GM18867 (cell line): ENCODE measurements around the gene OSBPL6.

ENCODE experiments used
- ATAC-seq: cut with Tn5 transposase; IDR thresholded peaks from one replicate; pipeline ENCODE4 v1.9.1; 2021; ENCODE audit warnings: mild to moderate bottlenecking, moderate library complexity; ENCODE audit not compliant: unreplicated experiment

Gene OSBPL6

GRCh38 chr2:178237488-178238153, 43.3 kb downstream of the OSBPL6 start:
- ATAC-seq, result no peak

DNA sequence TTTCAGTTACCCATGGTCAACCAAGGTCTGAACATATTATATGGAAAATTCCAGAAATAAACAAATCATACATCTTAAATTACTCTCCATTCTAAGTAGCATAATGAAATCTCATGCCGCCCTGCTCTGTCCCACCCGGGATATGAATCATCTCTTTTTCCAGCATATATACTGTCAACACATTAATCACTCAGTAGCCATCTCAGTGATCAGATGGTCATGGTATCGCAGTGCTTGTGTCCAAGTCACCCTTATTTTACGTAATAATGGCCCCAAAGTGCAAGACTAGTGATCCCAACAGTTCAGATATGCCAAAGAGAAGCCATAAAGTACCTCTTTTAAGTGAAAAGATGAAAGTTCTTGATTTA, 43.8 kb downstream of the OSBPL6 start:
- ATAC-seq, result no peak

GRCh38 chr2:178238750-178239149, 44.4 kb downstream of the OSBPL6 start:
- no peak for ATAC-seq

DNA sequence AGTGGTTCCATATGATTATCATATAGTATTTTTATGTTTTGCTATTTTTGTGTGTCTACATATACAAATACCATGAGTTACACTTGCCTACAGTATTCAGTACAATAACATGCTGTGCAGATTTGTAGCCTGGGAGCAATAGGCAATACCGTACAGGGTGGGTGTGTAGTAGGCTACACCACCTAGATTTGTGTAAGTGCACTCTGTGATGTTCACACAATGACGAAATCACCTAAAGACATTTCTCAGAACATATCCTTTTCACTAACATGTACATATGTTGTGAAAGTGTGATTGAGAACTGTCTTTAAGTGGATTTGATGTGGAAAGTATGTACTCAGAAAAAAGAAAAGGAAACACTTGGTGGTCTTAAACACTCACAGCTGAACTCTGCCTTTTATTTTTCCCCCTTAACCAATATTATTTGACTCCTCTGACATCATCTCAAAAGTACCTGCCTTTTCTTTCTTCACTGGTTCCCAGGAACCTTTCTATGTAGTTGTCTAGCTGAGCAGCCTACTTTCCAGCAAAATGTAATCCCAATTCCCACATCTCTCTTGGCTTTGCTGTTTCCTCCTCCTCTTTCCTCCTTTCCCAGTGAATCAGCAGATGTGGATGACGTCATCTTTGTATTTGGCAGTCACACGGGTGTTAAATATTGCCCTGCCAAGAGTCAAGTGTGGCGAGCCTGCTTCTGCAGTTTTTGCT, 47.7 kb downstream of the OSBPL6 start:
- ATAC-seq, result no peak

GRCh38 chr2:178242552-178242883, 48.2 kb downstream of the OSBPL6 start:
- no peak for ATAC-seq

GRCh38 chr2:178243961-178244360, 49.6 kb downstream of the OSBPL6 start:
- no peak for ATAC-seq

DNA sequence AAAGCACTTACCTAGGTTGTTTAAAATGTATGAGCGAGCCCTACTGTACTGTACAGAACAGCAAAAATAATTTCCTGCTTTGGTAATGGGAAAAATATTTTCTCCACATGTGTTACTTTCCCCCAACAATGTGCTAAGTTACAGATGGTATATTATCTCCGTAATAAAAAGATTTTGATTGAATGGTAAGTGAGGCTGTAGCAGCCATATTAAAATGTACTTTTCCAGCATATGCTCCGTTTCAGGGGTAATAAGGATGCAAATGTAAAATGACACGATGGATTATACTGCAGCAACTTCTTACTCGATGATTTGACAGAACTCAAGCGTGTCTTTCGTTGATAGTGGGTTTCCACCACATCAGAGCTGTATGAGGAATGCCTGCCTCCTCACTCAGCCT, 50.5 kb downstream of the OSBPL6 start:
- no peak for ATAC-seq

DNA sequence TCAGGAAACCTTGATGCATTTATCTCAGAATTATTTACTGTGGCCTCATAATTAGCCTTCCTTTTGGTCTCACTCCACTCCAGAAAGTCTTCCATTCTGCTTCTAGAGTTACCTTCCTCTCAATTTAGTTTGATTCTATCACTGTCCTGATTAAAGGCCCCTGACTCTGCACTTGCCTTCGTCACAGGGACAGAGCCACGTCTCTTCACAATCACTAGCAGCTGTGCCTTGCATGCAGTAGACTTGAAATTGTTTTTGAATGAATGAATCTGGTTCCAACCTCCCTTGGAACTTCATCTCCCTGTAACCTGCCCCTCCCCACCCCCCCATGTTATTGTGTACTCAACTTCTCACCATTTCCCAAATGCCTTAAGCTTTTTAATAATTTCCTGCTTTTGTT, 52.4 kb downstream of the OSBPL6 start:
- no peak for ATAC-seq

GRCh38 chr2:178247250-178247649, 52.9 kb downstream of the OSBPL6 start:
- peak; percentile 47 for ATAC-seq

DNA sequence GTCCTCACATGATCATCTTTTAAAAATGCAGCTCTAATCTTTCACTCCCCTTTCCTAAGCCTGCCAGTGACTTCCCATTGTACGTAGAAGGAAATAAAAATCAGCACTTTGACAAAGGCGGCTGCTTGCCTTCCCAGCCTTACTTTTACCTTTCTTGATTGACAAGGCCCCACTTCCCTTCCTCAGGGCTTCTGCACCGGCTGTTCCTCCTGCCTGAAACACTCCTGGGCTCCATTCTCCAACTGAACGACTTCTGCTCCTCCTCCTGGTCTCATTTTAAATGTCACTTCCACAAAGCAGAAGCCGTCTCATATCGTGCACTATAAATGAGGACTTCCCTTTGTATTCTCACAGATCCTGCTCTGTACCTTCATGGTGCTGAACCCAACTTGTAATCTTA, 56.1 kb downstream of the OSBPL6 start:
- no peak for ATAC-seq

- ATAC-seq, result no peak
Observed at GRCh38 chr2:178251151-178251955, 57.0 kb downstream of the OSBPL6 start.

GRCh38 chr2:178256382-178257042, 62.2 kb downstream of the OSBPL6 start:
- ATAC-seq, result no peak

- no peak for ATAC-seq
Observed at GRCh38 chr2:178257127-178257526, 62.8 kb downstream of the OSBPL6 start.

GRCh38 chr2:178258916-178259315, 64.6 kb downstream of the OSBPL6 start:
- ATAC-seq, result no peak

GRCh38 chr2:178263159-178263860, 69.0 kb downstream of the OSBPL6 start:
- ATAC-seq, result peak; percentile 73

- ATAC-seq, result no peak
Observed at GRCh38 chr2:178264211-178264610, 69.9 kb downstream of the OSBPL6 start.

DNA sequence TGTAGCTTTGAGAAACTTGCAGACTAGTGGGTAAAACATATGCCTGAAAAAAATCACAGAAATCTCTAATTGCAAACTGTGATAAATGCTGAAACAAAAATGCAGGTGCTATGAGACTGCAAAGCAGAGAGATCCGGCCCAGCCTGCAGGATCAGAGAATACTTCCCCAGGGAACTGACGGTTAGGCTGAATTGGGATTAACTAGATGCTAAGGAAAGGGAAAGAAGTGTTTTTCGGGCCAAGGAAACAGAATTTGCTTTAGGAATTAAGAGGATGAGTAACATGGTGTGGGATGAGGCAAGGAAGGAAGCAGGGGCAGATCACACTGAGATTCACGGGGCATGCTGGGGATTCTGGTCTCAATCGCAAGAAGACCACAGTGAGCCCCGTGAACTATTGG, 71.5 kb downstream of the OSBPL6 start:
- ATAC-seq, result no peak

DNA sequence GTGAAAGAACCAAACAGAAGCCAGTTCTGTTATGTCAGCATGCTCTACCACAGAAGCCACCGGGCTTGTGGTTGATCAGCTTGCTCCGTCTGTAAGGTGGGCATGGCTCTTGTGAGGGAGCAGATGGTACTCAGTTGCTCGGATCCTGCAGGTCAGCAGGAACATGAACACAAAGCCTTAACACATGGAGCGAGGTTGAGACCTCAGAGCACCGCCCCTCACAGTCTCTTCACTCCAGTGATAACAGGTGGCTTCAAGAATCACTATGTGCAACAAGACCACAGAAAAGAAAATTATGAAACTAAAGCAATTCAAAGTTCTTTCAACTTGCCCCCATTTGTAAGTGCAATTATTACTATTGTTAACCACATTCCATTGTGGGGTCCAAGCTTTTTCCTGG, 72.1 kb downstream of the OSBPL6 start:
- ATAC-seq, result peak; percentile 52

DNA sequence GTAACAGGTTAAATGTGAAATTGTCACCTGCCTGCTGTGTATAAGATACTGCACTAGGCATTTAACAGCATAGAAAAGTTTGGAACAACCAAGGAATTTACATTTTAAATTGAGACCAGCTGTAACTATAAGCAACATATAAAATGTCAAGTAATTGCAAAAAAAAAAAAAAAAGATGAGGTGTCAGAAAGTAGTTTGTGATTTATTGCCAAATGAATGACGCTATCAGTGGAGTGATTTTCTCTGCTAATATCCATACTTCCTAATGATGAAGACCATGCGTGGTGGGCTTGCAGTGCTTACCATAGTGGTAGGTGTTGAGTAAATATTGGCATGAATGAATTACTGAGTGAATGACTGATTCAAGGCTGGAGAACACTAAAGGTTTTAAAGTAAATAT, 73.3 kb downstream of the OSBPL6 start:
- no peak for ATAC-seq

DNA sequence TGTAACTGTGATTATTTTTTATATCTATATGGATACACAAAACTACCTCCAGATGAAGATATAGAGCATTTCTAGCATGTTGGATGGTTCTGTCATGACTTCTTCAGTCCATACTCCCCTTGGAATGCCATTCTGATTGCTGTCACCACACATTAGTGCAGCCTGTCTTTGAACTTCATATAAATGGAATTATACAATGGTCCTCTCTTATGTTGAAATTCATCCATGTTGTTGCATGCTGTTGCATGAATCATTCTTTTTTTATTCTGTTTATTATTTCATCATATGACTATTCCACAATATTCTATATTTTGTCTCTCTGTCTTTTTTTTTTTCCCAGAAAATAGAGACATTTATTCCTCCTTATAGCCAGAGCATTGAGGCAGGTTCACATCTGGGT, 74.1 kb downstream of the OSBPL6 start:
- no peak for ATAC-seq
